Adrenal gland (tissue), 19 donors: ENCODE data around the gene TIFAB. TPM values are rescaled to one million over a fixed set of nuclear protein-coding genes. Genes with fewer than 3 reads are reported as not detected.
A peak's percentile ranks its signal among the peaks of the same experiment; 100 is the strongest.
"Not testable (repeated sequence)": the region's sequence is repeated elsewhere in the genome, so short reads cannot be mapped to it uniquely, and the experiment has no call there.

ENCODE experiments used
- DNase-seq, 7 donors: peaks; one replicate each; pipeline ENCODE4 v3.0.0-alpha.2; 2019 to 2020
- H3K27ac ChIP-seq, 5 donors: fragments of 200-600 bp; sonication (generic) in 4 of 5; 1 replicate in 3 of 5; 2 replicates in 2 of 5; pipeline versions ENCODE4 v1.5.1 to v1.8.0; 2016 to 2020; ENCODE audit warnings: mild to moderate bottlenecking in 1 of 5
- H3K27me3 ChIP-seq: fragments of 200-600 bp; 2 replicates; pipeline ENCODE4 v1.8.0; 2021
- H3K36me3 ChIP-seq, 2 donors: fragments of 200-600 bp; replicated peaks in 1 of 2; 1 replicate in 1 of 2; 2 replicates in 1 of 2; pipeline versions ENCODE4 v1.5.1 to v1.8.0; 2018 to 2022
- H3K4me1 ChIP-seq, 2 donors: fragments of 200-600 bp; replicated peaks in 1 of 2; 1 replicate in 1 of 2; 2 replicates in 1 of 2; pipeline versions ENCODE4 v1.5.1 to v1.8.0; 2018 to 2021
- H3K4me3 ChIP-seq, 4 donors: fragments of 200-600 bp; sonication (generic) in 3 of 4; one replicate each; pipeline ENCODE4 v1.5.1; 2016 to 2018
- H3K9me3 ChIP-seq, 3 donors: fragments of 200-600 bp; sonication (generic) in 1 of 3; replicated peaks in 1 of 3; 1 replicate in 2 of 3; 2 replicates in 1 of 3; pipeline versions ENCODE4 v1.5.1 to v1.8.0; 2016 to 2021
- CTCF ChIP-seq, 6 experiments: fragments of 450-650 bp in 4 of 6; fragments of 200-600 bp in 2 of 6; sonication (generic) in 1 of 6; IDR thresholded peaks; 1 replicate in 5 of 6; 2 replicates in 1 of 6; pipeline versions ENCODE4 v1.5.1 to v1.8.0; 2016 to 2021; ENCODE audit warnings: antibody characterized with exemption in 6 of 6, mild to moderate bottlenecking in 2 of 6, moderate library complexity in 1 of 6
- POLR2A ChIP-seq, 2 donors: fragments of 450-650 bp; IDR thresholded peaks; one replicate each; pipeline ENCODE4 v1.6.1; 2017; ENCODE audit warnings: antibody characterized with exemption in 2 of 2, mild to moderate bottlenecking in 2 of 2, moderate library complexity in 1 of 2
- WGBS, 4 donors: extraction: QIAGEN DNeasy Blood & Tissue Kit in 2 of 4; methylation state at CpG; one replicate each; pipeline versions ENCODE4 v1.1.5 to v1.1.7; 2013 to 2017; 5-methylcytosine and 5-hydroxymethylcytosine counted together
- intact Hi-C, 2 donors: fragments of 100-400 bp; cut with DNase I; formaldehyde crosslinking; loops; one replicate each; pipeline versions ENCODE4 v1.14.1 to v1.15.0; 2022 to 2023
- long read RNA-seq, 10 donors: library from polyadenylated mRNA in 3 of 10; unstranded in 2 of 10; stranded (forward) in 1 of 10; transcript quantifications; one replicate each; pipeline ENCODE4 v2.0.0 and lab custom pipeline, GENCODE V29; 2021 to 2026
- polyA plus RNA-seq, 3 donors: library from polyadenylated mRNA; stranded (reverse); fragments of 200-250 nt in 2 of 3; fragments of 350-450 nt in 1 of 3; fragmentation: Illumina TruSeq in 1 of 3; extraction: RNeasy Lipid Tissue Mini Kit (QIAGEN cat#74804) in 1 of 3; gene quantifications; one replicate each; pipeline ENCODE4 v1.2.3, GENCODE V29; 2013 to 2014
- total RNA-seq, 9 donors: library from RNA; depleted of rRNA in 4 of 9; stranded (reverse); fragments of >200 nt in 4 of 9; fragments of 120-200 nt in 1 of 9; fragmentation: NEBNext Ultra II Directional in 1 of 9; extraction: Animal tissue kit (Norgen Biotek cat#: 25700) in 1 of 9; gene quantifications; one replicate each; pipeline versions ENCODE4 v1.1.0 to v1.2.4, GENCODE V29; 2013 to 2023
- donor health status: healthy with polysubstance abuse.
- donor health status: Bipolar disorder and iron deficiency.
- donor health status: DM: yes; HTN: yes; CAD: no.
- donor health status: DM: no; HTN: no; CAD: no.
- donor health status: DM: no; HTN: no; CAD: no.
- donor health status: DM: yes; HTN: yes; CAD: no.

Gene TIFAB
- total RNA-seq = under 1 TPM in 1 of 9 donors, not detected in 8; 0.06 TPM
- under 1 TPM in 1 of 3 donors, not detected in 2; 0.08 TPM for polyA plus RNA-seq
- long read RNA-seq, donor 1 = 0 reads
- long read RNA-seq, donor 2 = 0 reads
- long read RNA-seq, donor 3 = 0 reads
- long read RNA-seq, donor 4 = 0 reads
- long read RNA-seq, donor 5 = 0 reads
- long read RNA-seq, donor 6 = 0 reads
- long read RNA-seq, donor 7 = 0 reads
- long read RNA-seq, donor 8 = 0 reads
- long read RNA-seq, donor 9 = 0 reads
- long read RNA-seq, donor 10 = 0 reads

GRCh38 chr5:135452321-135453030 is at the start of gene TIFAB:
TSS of gene TIFAB (minus strand) at chr5:135452351. CDS start at chr5:135449939, 2,412 bp downstream.
- H3K9me3 ChIP-seq = no peaks in the 10 kb centered on the region
- H3K27ac ChIP-seq = no peak within 1 kb of the TSS
- no peak for TF ChIP-seq CTCF (IDR thresholded peaks at IDR 0.05)
- TF ChIP-seq POLR2A (IDR thresholded peaks at IDR 0.05) = no peak
- peaks cover 8 to 12% of the 10 kb centered on the region in 2 donors for H3K4me1 ChIP-seq
- intact Hi-C loops = no loop called here
- no peak for DNase-seq
- 81 to 83% (median 82%) methylated on average over 10 of the region's 10 CpGs for WGBS, 4 donors
- H3K36me3 ChIP-seq = no peaks in the 10 kb centered on the region
- no peak within 1 kb of the TSS for H3K4me3 ChIP-seq
- no peaks in the 10 kb centered on the region for H3K27me3 ChIP-seq

- Histone ChIP-seq H3K27me3 (no peaks in the 10 kb centered on the region), H3K27ac (no peak overlapping the region), H3K9me3 (no peaks in the 10 kb centered on the region), H3K4me3 (no peak overlapping the region), H3K4me1 (no peaks in the 10 kb centered on the region), H3K36me3 (no peaks in the 10 kb centered on the region)
- 73 to 85% (median 82%) methylated on average over 1 to 2 of the region's 2 CpGs for WGBS, 4 donors
- peak in 1 of 7 donors; percentile 6 for DNase-seq
- intact Hi-C loops = no loop called here
- no peak for TF ChIP-seq POLR2A (IDR thresholded peaks at IDR 0.05)
- TF ChIP-seq CTCF (IDR thresholded peaks at IDR 0.05) = no peak
Measured at GRCh38 chr5:135498637-135498995, 46.5 kb upstream of the TIFAB start.

GRCh38 chr5:135497971-135498636 is 46.0 kb upstream of the TIFAB start:
- Histone ChIP-seq H3K4me3 (no peak overlapping the region), H3K36me3 (no peaks in the 10 kb centered on the region), H3K27me3 (no peaks in the 10 kb centered on the region), H3K27ac (no peak overlapping the region), H3K4me1 (no peaks in the 10 kb centered on the region), H3K9me3 (no peaks in the 10 kb centered on the region)
- 57 to 67% (median 62%) methylated on average over 7 to 8 of the region's 8 CpGs for WGBS, 4 donors
- no peak for TF ChIP-seq POLR2A (IDR thresholded peaks at IDR 0.05)
- no peak for TF ChIP-seq CTCF (IDR thresholded peaks at IDR 0.05)
- peak in 1 of 7 donors; percentile 35 for DNase-seq
- intact Hi-C loops = no loop called here

- H3K4me3 ChIP-seq, intact Hi-C loops, H3K4me1 ChIP-seq, H3K9me3 ChIP-seq, H3K27ac ChIP-seq, H3K36me3 ChIP-seq: not testable (repeated sequence)
- peaks cover 16% of the 10 kb centered on the region for H3K27me3 ChIP-seq
- DNase-seq = peak in 1 of 7 donors; percentile 6
- 71 to 81% (median 79%) methylated on average over 4 of the region's 4 CpGs for WGBS, 4 donors
Measured at GRCh38 chr5:135495531-135495930, 43.4 kb upstream of the TIFAB start.
